Umbilical cord (tissue), 2 donors: ENCODE data around the gene NFYC. TPM values are rescaled to one million over a fixed set of nuclear protein-coding genes. Genes with fewer than 3 reads are reported as not detected.
A peak's percentile ranks its signal among the peaks of the same experiment; 100 is the strongest.
"Not testable (repeated sequence)": the region's sequence is repeated elsewhere in the genome, so short reads cannot be mapped to it uniquely, and the experiment has no call there.

ENCODE experiments used
- DNase-seq: peaks from one replicate; pipeline ENCODE4 v3.0.0-alpha.2; 2015; ENCODE audit warnings: low spot score
- total RNA-seq: library from RNA; depleted of rRNA; stranded (reverse); fragments of >200 nt; gene quantifications from one replicate; pipeline ENCODE4 v1.2.3, GENCODE V29; 2014; ENCODE audit warnings: low replicate concordance; ENCODE audit not compliant: insufficient read depth

NFYC gene
- total RNA-seq, 1 donor from 2014 or later = 38.0 TPM

- no peak for DNase-seq
Observed at GRCh38 chr1:40706626-40707025, 15.1 kb downstream of the NFYC start.

GRCh38 chr1:40708750-40709099 lies 17.2 kb downstream of the NFYC start:
- DNase-seq = no peak

GRCh38 chr1:40709100-40709801 lies 17.7 kb downstream of the NFYC start:
- DNase-seq = peak; percentile 99

DNA sequence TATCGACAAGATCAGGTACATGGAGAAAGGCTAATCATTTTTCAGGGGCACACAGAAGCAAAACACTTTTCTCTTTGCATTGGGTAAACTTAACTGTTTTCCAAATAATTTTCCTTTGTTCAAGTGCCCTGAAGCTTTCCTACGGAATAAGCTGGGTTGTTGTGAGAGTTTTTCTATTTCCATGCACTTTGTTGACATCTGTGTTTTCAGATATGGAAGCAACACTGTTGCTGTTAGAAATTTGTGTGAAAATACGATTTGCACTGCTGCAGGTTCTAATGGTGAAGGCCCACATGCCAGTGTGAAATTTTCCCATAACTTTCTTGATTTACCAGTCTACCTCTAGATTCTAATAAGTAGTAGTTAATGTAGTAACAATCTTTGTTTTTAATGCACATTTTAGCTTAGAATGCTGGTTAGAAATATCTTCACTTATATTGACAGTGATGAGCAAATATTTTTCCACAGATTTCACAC lies 18.3 kb downstream of the NFYC start:
- DNase-seq = no peak

DNA sequence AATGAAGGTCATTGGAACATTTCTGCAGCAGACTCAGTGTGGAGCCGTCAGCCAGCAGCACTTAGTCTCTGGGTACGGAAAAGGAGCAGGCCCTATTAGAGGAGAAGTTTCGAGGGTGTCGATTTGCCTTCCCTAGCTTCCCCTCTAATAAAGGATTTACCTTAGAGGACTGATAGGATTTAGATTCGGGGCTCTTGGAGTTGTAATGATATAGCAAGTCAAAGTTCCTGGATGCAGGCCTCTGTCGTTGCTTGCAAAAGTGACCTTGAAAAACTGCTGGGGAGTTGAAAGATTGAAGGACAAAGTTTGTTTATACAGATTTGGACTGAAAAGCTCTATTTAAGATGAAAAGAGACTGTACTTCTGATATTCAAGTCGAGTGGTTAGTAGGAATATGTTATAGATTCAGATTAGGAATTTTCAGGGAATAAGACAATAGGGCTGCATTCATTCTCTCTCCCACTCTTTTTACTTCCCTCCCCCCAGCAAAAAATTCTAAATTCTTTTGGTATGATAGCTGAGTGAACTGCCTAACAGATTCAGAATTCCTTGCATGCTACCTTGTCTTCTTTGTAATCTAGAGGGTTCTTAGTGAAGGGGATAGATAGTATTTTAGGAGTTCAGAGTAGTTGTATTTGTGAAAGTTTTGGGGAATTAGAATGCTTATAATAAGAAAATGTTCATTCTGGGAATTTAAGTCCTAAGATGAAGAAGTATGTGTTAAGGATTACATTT lies 19.2 kb downstream of the NFYC start:
- DNase-seq = no peak

- peak; percentile 69 for DNase-seq
Observed at GRCh38 chr1:40711465-40712404, 20.2 kb downstream of the NFYC start.

- no peak for DNase-seq
Observed at GRCh38 chr1:40712405-40712944, 21.0 kb downstream of the NFYC start.

- no peak for DNase-seq
Observed at GRCh38 chr1:40712997-40713396, 21.5 kb downstream of the NFYC start.

- no peak for DNase-seq
Observed at GRCh38 chr1:40715491-40716059, 24.1 kb downstream of the NFYC start.

- no peak for DNase-seq
Observed at GRCh38 chr1:40717065-40717464, 25.6 kb downstream of the NFYC start.

DNA sequence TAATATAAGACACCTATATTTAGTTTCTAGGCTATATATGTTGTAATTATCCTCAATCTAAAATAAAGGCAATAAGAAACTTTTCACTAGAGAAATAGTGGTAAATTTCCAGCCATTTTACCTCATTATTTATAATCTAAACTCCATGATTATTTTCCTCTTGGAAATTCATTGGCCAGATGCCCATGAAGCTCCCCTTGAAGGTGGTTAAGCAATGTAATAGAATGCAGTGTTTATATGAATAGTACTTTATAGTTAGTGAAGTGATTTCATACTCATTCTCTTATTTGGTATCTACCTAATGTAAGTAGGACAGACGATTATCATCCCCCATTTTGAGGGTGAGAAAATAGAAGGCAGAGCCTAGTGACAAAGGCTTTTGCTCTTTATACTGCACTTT lies 26.5 kb downstream of the NFYC start:
- DNase-seq = no peak

DNA sequence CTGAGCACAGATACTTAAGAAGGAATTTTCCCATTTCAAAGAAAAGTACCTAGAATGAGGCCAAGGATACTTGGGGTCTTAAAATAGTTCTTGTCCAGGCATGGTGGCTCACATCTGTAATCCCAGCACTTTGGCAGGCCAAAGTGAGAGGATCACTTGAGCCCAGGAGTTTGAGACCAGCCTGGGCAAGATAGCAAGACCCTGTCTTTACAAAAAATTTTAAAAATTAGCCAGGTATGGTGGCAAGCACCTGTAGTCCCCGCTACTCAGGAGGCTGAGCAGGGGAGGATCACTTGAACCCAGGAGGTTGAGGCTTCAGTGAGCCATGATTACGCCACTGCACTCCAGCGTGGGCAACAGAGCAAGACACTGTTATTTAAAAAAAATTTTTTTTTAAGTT lies 29.0 kb downstream of the NFYC start:
- no peak for DNase-seq

DNA sequence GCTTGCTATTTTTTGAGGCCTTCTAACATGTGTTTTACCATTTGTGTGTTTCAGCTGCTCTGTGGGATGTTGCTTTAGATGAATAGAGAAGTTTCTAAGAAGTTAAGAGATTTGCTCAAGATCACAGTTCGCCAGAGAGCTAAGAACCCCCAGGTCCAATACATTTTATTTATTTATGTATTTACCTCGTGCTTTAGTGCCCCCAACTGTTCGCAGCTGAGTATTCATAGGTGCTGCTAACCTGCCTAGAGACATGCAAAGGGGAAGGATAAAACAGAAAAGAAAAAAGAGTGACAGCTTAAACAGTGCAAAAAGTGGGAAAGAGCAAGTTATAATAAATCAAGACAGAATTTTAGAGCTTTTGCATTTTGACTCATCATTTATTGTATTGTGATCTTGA lies 31.1 kb downstream of the NFYC start:
- no peak for DNase-seq

DNA sequence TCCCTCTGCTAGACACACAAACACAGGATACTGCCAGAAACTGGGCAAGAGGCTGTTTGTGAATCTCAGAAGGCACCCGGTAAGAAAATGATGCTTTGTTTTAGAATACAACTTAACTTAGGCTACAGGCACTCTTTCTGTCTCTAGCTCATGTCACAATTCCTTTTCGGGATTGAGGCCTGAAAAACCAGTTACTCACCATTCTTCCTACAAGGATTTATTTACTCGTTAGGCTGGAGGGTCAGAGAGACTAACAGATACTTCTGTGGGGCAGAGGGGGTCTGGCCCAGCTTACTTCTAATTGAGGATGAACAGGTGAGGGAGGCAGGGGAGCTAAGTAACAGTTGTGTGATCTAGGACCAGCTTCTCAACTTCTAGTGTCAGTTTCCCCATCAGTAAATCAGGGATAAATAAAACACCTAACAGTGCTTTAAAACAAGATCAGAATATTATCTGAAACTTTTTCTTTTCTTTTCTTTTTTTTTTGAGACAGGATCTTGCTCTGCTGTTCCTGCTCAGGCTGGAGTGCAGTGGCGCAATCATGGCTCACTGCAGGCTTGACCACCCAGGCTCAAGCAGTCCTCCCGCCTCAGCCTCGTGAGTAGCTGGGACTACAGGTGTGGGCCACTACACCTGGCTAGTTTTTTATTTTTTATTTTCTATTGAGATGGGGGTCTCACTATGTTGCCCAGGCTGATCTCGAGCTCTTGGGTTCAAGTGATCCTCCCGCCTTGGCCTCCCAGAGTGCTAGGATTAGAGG lies 31.9 kb downstream of the NFYC start:
- no peak for DNase-seq

GRCh38 chr1:40727662-40728061 lies 36.2 kb downstream of the NFYC start:
- not testable (repeated sequence) for DNase-seq

GRCh38 chr1:40729316-40729862 lies 37.9 kb downstream of the NFYC start:
- not testable (repeated sequence) for DNase-seq

DNA sequence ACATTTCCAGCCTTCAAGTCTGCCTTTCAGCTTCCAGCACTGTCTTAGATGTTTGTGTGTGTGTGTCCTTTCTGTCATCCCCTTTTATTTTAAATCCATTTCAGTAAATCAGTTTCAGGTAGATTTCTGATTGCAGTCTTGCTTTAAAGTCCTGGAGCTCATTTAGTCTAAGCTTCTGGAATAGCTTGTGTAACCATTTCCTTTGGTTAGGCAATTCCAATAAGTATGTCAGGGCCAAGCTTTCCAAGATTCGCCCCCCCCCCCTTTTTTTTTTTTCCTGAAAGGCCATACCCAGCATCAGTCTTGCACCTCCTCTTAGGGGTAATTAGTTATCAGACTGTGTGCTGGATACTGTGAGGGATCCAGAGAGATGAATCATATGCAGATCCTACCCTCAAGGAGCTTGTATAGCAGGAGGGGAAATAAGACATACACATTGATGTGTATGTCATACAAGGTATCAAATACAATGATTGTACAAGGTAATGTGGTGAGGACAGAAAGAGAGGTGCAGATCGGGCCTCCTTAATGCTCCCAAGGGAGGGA lies 41.3 kb downstream of the NFYC start:
- DNase-seq = no peak

DNA sequence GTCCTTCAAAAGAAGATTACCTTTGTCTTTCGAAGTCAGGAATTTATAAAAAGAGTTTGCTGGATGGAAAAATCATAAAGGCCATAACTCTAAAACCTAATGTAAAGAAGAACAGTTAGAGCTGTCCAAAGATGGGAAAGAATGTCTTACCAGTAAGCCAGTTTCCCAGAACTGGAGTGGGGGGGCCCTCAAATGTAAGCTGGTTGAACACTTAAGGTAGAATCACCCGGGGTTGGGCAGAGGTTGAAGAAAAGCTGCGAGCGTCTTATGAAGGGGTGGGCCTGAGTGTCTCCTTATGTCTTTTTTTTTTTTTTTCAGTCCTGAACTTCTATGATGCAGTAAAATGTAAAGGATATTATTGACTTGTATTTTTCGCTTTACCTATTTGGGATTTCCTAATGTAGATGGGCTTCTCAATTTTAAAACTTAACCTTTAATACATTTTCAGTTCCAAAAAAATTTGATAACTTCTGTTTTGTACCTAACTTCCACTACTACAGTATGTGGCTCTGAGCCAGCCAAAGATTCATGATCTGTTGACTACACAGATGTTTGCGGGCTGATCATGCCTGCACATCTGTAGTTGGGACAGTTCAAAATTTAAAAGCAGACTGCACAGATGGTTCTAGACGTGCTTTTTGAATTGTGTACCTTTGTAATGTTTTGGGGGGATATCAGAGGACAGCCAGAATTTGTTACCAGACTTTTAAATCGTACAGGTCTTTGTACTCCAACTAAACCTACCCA lies 43.6 kb downstream of the NFYC start:
- no peak for DNase-seq

GRCh38 chr1:40736085-40736531 lies 44.6 kb downstream of the NFYC start:
- peak; percentile 27 for DNase-seq
